ENCODE results near the gene CHTF18. TPM values are rescaled to one million over a fixed set of nuclear protein-coding genes. Genes with fewer than 3 reads are reported as not detected.
A peak's percentile ranks its signal among the peaks of the same experiment; 100 is the strongest.

The CHTF18 gene
- polyA plus RNA-seq, 4 donors: 5.6 to 24.6 (median 13.5) TPM

- 54 to 61% (median 55%) methylated on average over 36 of the region's 36 CpGs for WGBS, 3 donors
- Histone ChIP-seq H3K4me3 (ENCODE audit: low read depth in 1 of 3, low read length in 3 of 3) (no peak overlapping the region), H3K4me1 (ENCODE audit: control insufficient read depth in 3 of 3, insufficient read depth in 2 of 3, low read depth in 1 of 3, low read length in 2 of 3) (no peaks in the 10 kb centered on the region), H3K9me3 (ENCODE audit: control insufficient read depth in 2 of 2, insufficient read depth in 1 of 2, low read depth in 1 of 2, low read length in 1 of 2) (no peaks in the 10 kb centered on the region), H3K36me3 (ENCODE audit: control insufficient read depth in 3 of 3, insufficient read depth in 2 of 3, low read depth in 1 of 3, low read length in 3 of 3) (no peaks in the 10 kb centered on the region), H3K27ac (ENCODE audit: low read depth in 1 of 3, low read length in 2 of 3) (no peak overlapping the region), H3K27me3 (ENCODE audit: control insufficient read depth in 3 of 3, insufficient read depth in 3 of 3, low read length in 3 of 3) (peaks cover 0 to 2% (median 0%) of the 10 kb centered on the region in 3 donors)
- DNase-seq (no peak), FAIRE-seq (no peak)
Observed at GRCh38 chr16:825341-826061, 37.1 kb downstream of the CHTF18 start.

GRCh38 chr16:827513-827912 lies 39.1 kb downstream of the CHTF18 start:
- 84 to 92% (median 89%) methylated on average over 24 of the region's 24 CpGs for WGBS, 3 donors
- no peak for DNase-seq
- Histone ChIP-seq H3K27me3 (ENCODE audit: control insufficient read depth in 3 of 3, insufficient read depth in 3 of 3, low read length in 3 of 3) (peaks cover 0 to 2% (median 0%) of the 10 kb centered on the region in 3 donors), H3K4me1 (ENCODE audit: control insufficient read depth in 3 of 3, insufficient read depth in 2 of 3, low read depth in 1 of 3, low read length in 2 of 3) (peaks cover 0 to 14% (median 0%) of the 10 kb centered on the region in 3 donors), H3K9me3 (ENCODE audit: control insufficient read depth in 2 of 2, insufficient read depth in 1 of 2, low read depth in 1 of 2, low read length in 1 of 2) (no peaks in the 10 kb centered on the region), H3K27ac (ENCODE audit: low read depth in 1 of 3, low read length in 2 of 3) (no peak overlapping the region), H3K4me3 (ENCODE audit: low read depth in 1 of 3, low read length in 3 of 3) (no peak overlapping the region), H3K36me3 (ENCODE audit: control insufficient read depth in 3 of 3, insufficient read depth in 2 of 3, low read depth in 1 of 3, low read length in 3 of 3) (no peaks in the 10 kb centered on the region)
- no peak for FAIRE-seq

GRCh38 chr16:828891-829290 lies 40.5 kb downstream of the CHTF18 start:
- H3K9me3 ChIP-seq (ENCODE audit: control insufficient read depth in 2 of 2, insufficient read depth in 1 of 2, low read depth in 1 of 2, low read length in 1 of 2): no peaks in the 10 kb centered on the region
- H3K27me3 ChIP-seq (ENCODE audit: control insufficient read depth in 3 of 3, insufficient read depth in 3 of 3, low read length in 3 of 3): peaks cover 0 to 2% (median 0%) of the 10 kb centered on the region in 3 donors
- peaks cover 0 to 20% (median 0%) of the 10 kb centered on the region in 3 donors for H3K4me1 ChIP-seq (ENCODE audit: control insufficient read depth in 3 of 3, insufficient read depth in 2 of 3, low read depth in 1 of 3, low read length in 2 of 3)
- no peak overlapping the region for H3K4me3 ChIP-seq (ENCODE audit: low read depth in 1 of 3, low read length in 3 of 3)
- H3K36me3 ChIP-seq (ENCODE audit: control insufficient read depth in 3 of 3, insufficient read depth in 2 of 3, low read depth in 1 of 3, low read length in 3 of 3): no peaks in the 10 kb centered on the region
- FAIRE-seq (no peak), DNase-seq (no peak)
- WGBS, 3 donors: 63 to 81% (median 74%) methylated on average over 17 of the region's 17 CpGs
- H3K27ac ChIP-seq (ENCODE audit: low read depth in 1 of 3, low read length in 2 of 3): no peak overlapping the region

GRCh38 chr16:830107-830870 lies 41.9 kb downstream of the CHTF18 start:
- Histone ChIP-seq H3K27ac (ENCODE audit: low read depth in 1 of 3, low read length in 2 of 3) (no peak overlapping the region), H3K9me3 (ENCODE audit: control insufficient read depth in 2 of 2, insufficient read depth in 1 of 2, low read depth in 1 of 2, low read length in 1 of 2) (peaks cover 0 to 9% of the 10 kb centered on the region in 2 donors), H3K4me3 (ENCODE audit: low read depth in 1 of 3, low read length in 3 of 3) (no peak overlapping the region), H3K27me3 (ENCODE audit: control insufficient read depth in 3 of 3, insufficient read depth in 3 of 3, low read length in 3 of 3) (peaks cover 0 to 2% (median 0%) of the 10 kb centered on the region in 3 donors), H3K36me3 (ENCODE audit: control insufficient read depth in 3 of 3, insufficient read depth in 2 of 3, low read depth in 1 of 3, low read length in 3 of 3) (no peaks in the 10 kb centered on the region), H3K4me1 (ENCODE audit: control insufficient read depth in 3 of 3, insufficient read depth in 2 of 3, low read depth in 1 of 3, low read length in 2 of 3) (peaks cover 0 to 20% (median 0%) of the 10 kb centered on the region in 3 donors)
- 86 to 90% (median 88%) methylated on average over 43 of the region's 43 CpGs for WGBS, 3 donors
- DNase-seq (no peak), FAIRE-seq (no peak)

- Histone ChIP-seq H3K27ac (ENCODE audit: low read depth in 1 of 3, low read length in 2 of 3) (no peak overlapping the region), H3K9me3 (ENCODE audit: control insufficient read depth in 2 of 2, insufficient read depth in 1 of 2, low read depth in 1 of 2, low read length in 1 of 2) (peaks cover 0 to 16% of the 10 kb centered on the region in 2 donors), H3K27me3 (ENCODE audit: control insufficient read depth in 3 of 3, insufficient read depth in 3 of 3, low read length in 3 of 3) (no peaks in the 10 kb centered on the region), H3K4me1 (ENCODE audit: control insufficient read depth in 3 of 3, insufficient read depth in 2 of 3, low read depth in 1 of 3, low read length in 2 of 3) (peaks cover 0 to 20% (median 0%) of the 10 kb centered on the region in 3 donors), H3K36me3 (ENCODE audit: control insufficient read depth in 3 of 3, insufficient read depth in 2 of 3, low read depth in 1 of 3, low read length in 3 of 3) (no peaks in the 10 kb centered on the region), H3K4me3 (ENCODE audit: low read depth in 1 of 3, low read length in 3 of 3) (no peak overlapping the region)
- no peak for DNase-seq
- FAIRE-seq: no peak
- 63 to 74% (median 69%) methylated on average over 23 to 24 of the region's 24 CpGs for WGBS, 3 donors
Observed at GRCh38 chr16:830871-831570, 42.6 kb downstream of the CHTF18 start.

GRCh38 chr16:831571-832413 lies 43.4 kb downstream of the CHTF18 start:
- 21 to 56% (median 36%) methylated on average over 26 to 27 of the region's 27 CpGs for whole genome bisulfite sequencing, 3 donors
- Histone ChIP-seq H3K4me3 (ENCODE audit: low read depth in 1 of 3, low read length in 3 of 3) (no peak overlapping the region), H3K4me1 (ENCODE audit: control insufficient read depth in 3 of 3, insufficient read depth in 2 of 3, low read depth in 1 of 3, low read length in 2 of 3) (peaks cover 0 to 20% (median 0%) of the 10 kb centered on the region in 3 donors), H3K9me3 (ENCODE audit: control insufficient read depth in 2 of 2, insufficient read depth in 1 of 2, low read depth in 1 of 2, low read length in 1 of 2) (peaks cover 0 to 23% of the 10 kb centered on the region in 2 donors), H3K36me3 (ENCODE audit: control insufficient read depth in 3 of 3, insufficient read depth in 2 of 3, low read depth in 1 of 3, low read length in 3 of 3) (no peaks in the 10 kb centered on the region), H3K27ac (ENCODE audit: low read depth in 1 of 3, low read length in 2 of 3) (no peak overlapping the region), H3K27me3 (ENCODE audit: control insufficient read depth in 3 of 3, insufficient read depth in 3 of 3, low read length in 3 of 3) (no peaks in the 10 kb centered on the region)
- DNase-seq (peak in 1 of 2 donors; percentile 66), FAIRE-seq (no peak)

- peak; percentile 4 to 68 for DNase-seq
- H3K4me1 ChIP-seq (ENCODE audit: control insufficient read depth in 3 of 3, insufficient read depth in 2 of 3, low read depth in 1 of 3, low read length in 2 of 3): peaks cover 0 to 20% (median 0%) of the 10 kb centered on the region in 3 donors
- no peak overlapping the region for H3K4me3 ChIP-seq (ENCODE audit: low read depth in 1 of 3, low read length in 3 of 3)
- H3K27ac ChIP-seq (ENCODE audit: low read depth in 1 of 3, low read length in 2 of 3): no peak overlapping the region
- no peak for FAIRE-seq
- no peaks in the 10 kb centered on the region for H3K36me3 ChIP-seq (ENCODE audit: control insufficient read depth in 3 of 3, insufficient read depth in 2 of 3, low read depth in 1 of 3, low read length in 3 of 3)
- no peaks in the 10 kb centered on the region for H3K27me3 ChIP-seq (ENCODE audit: control insufficient read depth in 3 of 3, insufficient read depth in 3 of 3, low read length in 3 of 3)
- peaks cover 0 to 26% of the 10 kb centered on the region in 2 donors for H3K9me3 ChIP-seq (ENCODE audit: control insufficient read depth in 2 of 2, insufficient read depth in 1 of 2, low read depth in 1 of 2, low read length in 1 of 2)
- 53 to 73% (median 63%) methylated on average over 33 to 35 of the region's 35 CpGs for WGBS, 3 donors
Observed at GRCh38 chr16:832652-833336, 44.4 kb downstream of the CHTF18 start.

Measured in small intestine (tissue), 7 donors.